Right atrium auricular region (tissue), 2 donors: ENCODE measurements around the gene THSD7B. TPM values are rescaled to one million over a fixed set of nuclear protein-coding genes. Genes with fewer than 3 reads are reported as not detected.

Experiments used
- DNase-seq: peaks from one replicate; pipeline ENCODE4 v3.0.0-alpha.2; 2019; ENCODE audit warnings: low spot score
- H3K27ac ChIP-seq, 2 donors: fragments of 200-600 bp; sonication (generic); 1 replicate in 1 of 2; 2 replicates in 1 of 2; pipeline ENCODE4 v1.5.1; 2016 to 2019
- H3K27me3 ChIP-seq, 2 donors: fragments of 200-600 bp; sonication (generic); one replicate each; pipeline versions ENCODE4 v1.5.1 to v1.6.0; 2017 to 2019
- H3K36me3 ChIP-seq: fragments of 200-600 bp; sonication (generic); one replicate; pipeline ENCODE4 v1.5.1; 2016
- H3K4me1 ChIP-seq, 2 donors: fragments of 200-600 bp; sonication (generic); one replicate each; pipeline versions ENCODE4 v1.5.1 to v1.6.0; 2017 to 2019
- H3K4me3 ChIP-seq, 2 donors: fragments of 200-600 bp; sonication (generic); 1 replicate in 1 of 2; 2 replicates in 1 of 2; pipeline ENCODE4 v1.5.1; 2017 to 2019; ENCODE audit warnings: mild to moderate bottlenecking in 1 of 2, moderate library complexity in 1 of 2
- H3K9me3 ChIP-seq, 2 donors: fragments of 200-600 bp; sonication (generic); one replicate each; pipeline ENCODE4 v1.5.1; 2019
- total RNA-seq, 2 donors: library from RNA; depleted of rRNA; stranded (reverse); fragments of >200 nt; gene quantifications; one replicate each; pipeline ENCODE4 v1.1.0, GENCODE V29; 2016
- TF ChIP-seq, protein P1 (sequence below), 2 donors: fragments of 200-600 bp; sonication (generic); IDR thresholded peaks; one replicate each; pipeline ENCODE4 v1.5.1; 2019; ENCODE audit warnings: antibody characterized with exemption in 2 of 2

THSD7B gene
- total RNA-seq, 2 donors from 2014 or later, result 0.07 to 0.08 TPM

DNA sequence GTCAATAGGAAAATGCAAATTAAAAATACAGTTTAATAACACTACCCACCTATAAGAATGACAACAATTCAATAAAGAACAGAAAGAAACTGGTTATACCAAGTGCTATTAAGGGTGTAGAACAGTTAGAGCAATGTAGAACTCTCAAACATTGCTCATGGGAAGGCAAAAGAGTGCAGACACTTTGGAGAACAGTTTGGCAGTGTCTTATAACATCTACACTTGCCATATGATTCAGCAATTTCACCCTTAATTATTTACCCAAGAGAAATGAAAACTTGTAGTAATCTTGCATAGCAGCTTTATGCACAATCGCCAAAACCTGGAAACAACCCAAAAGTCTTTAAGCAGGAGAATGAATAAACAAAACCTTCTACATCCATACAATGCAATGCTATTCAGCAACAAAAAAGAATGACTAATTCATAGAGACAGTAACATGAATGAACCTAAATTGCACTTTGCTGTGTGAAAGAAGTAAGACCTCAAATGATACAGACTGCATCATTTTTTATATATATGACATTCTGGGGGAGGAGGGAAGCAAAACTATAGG is 455.2 kb downstream of the THSD7B start:
- DNase-seq, result no peak
- H3K9me3 ChIP-seq, result no peaks in the 10 kb centered on the region

DNA sequence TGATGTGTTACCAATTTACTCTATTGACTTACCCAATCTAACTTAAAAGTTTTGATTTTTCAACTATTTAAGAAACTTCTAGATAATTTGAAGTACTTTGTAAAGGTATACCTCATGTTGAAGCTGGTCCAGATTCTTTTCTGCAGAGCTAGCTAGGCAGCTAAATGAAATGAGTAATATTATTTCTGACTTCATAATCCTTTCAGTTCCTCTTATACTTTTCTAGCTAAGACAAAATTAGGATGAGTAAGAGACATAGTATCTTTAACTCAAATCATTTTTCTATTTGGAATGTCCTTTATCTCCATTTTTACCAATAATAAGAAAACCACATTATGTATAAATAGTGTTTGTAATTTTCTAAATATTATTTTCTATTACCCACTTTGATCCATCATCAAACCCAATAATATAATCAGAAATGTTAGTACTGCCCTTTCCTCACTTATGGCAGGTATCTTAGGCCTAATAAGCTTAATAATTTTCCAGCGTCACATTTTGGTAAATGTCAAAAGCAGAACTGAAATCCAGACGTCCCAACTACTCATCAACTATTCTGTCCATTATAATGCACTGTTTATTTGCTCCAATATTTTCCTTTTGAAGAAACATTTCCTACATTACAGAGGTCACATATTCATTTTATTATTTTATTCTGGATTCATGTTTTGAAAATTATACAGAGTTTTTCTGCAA is 456.6 kb downstream of the THSD7B start:
- Histone ChIP-seq H3K4me3 (no peak overlapping the region), H3K36me3 (no peaks in the 10 kb centered on the region), H3K9me3 (no peaks in the 10 kb centered on the region)

More for the DNA sequence above, 455.2 kb downstream of the THSD7B start:
- no peaks in the 10 kb centered on the region for H3K36me3 ChIP-seq
- H3K4me1 ChIP-seq, result no peaks in the 10 kb centered on the region
- no peaks in the 10 kb centered on the region for H3K27me3 ChIP-seq
- H3K4me3 ChIP-seq, result no peak overlapping the region
- H3K27ac ChIP-seq, result no peak overlapping the region
- TF ChIP-seq, protein P1, sequence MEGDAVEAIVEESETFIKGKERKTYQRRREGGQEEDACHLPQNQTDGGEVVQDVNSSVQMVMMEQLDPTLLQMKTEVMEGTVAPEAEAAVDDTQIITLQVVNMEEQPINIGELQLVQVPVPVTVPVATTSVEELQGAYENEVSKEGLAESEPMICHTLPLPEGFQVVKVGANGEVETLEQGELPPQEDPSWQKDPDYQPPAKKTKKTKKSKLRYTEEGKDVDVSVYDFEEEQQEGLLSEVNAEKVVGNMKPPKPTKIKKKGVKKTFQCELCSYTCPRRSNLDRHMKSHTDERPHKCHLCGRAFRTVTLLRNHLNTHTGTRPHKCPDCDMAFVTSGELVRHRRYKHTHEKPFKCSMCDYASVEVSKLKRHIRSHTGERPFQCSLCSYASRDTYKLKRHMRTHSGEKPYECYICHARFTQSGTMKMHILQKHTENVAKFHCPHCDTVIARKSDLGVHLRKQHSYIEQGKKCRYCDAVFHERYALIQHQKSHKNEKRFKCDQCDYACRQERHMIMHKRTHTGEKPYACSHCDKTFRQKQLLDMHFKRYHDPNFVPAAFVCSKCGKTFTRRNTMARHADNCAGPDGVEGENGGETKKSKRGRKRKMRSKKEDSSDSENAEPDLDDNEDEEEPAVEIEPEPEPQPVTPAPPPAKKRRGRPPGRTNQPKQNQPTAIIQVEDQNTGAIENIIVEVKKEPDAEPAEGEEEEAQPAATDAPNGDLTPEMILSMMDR (IDR thresholded peaks at IDR 0.05), result no peak

DNA sequence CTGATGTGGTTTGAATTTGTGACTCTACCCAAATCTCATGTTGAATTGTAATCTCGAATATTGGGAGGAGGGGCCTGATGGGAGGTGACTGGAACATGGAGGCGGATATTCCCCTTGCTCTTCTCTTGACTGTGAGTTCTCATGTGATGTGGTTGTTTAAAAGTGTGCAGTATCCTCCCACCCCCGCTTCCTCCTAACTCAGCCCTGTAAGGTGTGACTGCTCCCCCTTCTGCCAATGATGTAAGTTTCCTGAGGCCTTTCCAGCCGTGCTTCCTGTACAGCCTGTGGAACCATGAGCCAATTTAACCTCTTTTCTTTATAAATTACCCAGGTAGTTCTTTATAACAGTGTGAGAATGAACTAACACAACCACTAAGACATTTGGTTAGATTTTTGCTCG is 458.4 kb downstream of the THSD7B start:
- TF ChIP-seq, protein P1 (IDR thresholded peaks at IDR 0.05), result no peak
- H3K4me3 ChIP-seq, result no peak overlapping the region
- no peaks in the 10 kb centered on the region for H3K27me3 ChIP-seq
- no peaks in the 10 kb centered on the region for H3K4me1 ChIP-seq
- no peaks in the 10 kb centered on the region for H3K36me3 ChIP-seq
- H3K9me3 ChIP-seq, result no peaks in the 10 kb centered on the region
- DNase-seq, result no peak
- no peak overlapping the region for H3K27ac ChIP-seq

More for the DNA sequence above, 456.6 kb downstream of the THSD7B start:
- no peaks in the 10 kb centered on the region for H3K4me1 ChIP-seq
- no peak for DNase-seq
- H3K27ac ChIP-seq, result no peak overlapping the region
- TF ChIP-seq, protein P1 (IDR thresholded peaks at IDR 0.05), result no peak
- H3K27me3 ChIP-seq, result no peaks in the 10 kb centered on the region

DNA sequence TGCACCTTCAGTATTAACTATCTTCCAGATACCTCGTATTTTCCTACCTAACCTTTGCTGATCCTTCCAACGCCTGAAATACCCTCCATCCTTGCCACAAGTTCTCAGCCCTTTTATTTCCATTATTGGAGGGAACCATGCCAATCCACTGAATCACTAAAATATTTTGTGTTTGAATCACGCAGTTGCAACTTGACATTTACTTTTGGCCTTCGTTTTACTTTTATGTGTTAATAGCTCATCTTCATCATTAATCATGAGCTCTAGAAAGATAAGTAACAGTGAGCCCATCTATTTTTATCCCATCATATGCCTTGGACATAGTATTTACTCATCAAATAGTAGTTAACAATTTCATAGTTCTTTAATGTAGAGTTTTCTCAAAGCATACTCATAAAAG is 463.2 kb downstream of the THSD7B start:
- Histone ChIP-seq H3K4me3 (no peak overlapping the region), H3K27ac (no peak overlapping the region), H3K9me3 (no peaks in the 10 kb centered on the region), H3K27me3 (no peaks in the 10 kb centered on the region), H3K36me3 (no peaks in the 10 kb centered on the region), H3K4me1 (no peaks in the 10 kb centered on the region)
- TF ChIP-seq, protein P1 (IDR thresholded peaks at IDR 0.05), result no peak
- DNase-seq, result no peak

DNA sequence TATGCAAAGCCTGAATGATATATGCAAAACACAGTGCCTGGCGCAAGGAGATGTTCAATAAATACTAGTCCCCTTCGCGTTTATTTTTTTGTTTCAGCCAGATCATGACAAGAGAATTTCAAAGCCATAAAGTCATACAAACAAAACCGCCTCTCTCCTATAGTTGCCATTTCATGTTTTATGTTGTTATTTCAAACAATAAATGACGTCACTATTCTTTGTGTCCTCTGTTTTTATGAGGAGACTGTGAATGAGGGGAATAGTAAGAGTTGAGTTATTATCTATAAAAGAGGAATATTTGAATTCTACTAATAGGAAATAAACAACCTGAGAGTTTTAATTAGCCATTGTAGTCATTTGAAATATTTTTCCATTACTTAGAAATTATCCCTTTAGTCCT is 464.5 kb downstream of the THSD7B start:
- H3K36me3 ChIP-seq, result no peaks in the 10 kb centered on the region
- no peaks in the 10 kb centered on the region for H3K9me3 ChIP-seq
- H3K4me1 ChIP-seq, result no peaks in the 10 kb centered on the region
- H3K27me3 ChIP-seq, result no peaks in the 10 kb centered on the region
- no peak overlapping the region for H3K4me3 ChIP-seq
- TF ChIP-seq, protein P1 (IDR thresholded peaks at IDR 0.05), result no peak
- DNase-seq, result no peak
- no peak overlapping the region for H3K27ac ChIP-seq
